Right hindlimb (tissue), 1 donor: Measurements from ENCODE around the gene ZBTB7C.

Experiments used
- DNase-seq: peaks from one replicate; pipeline ENCODE4 v3.0.0-alpha.2; 2018

ZBTB7C gene

DNA sequence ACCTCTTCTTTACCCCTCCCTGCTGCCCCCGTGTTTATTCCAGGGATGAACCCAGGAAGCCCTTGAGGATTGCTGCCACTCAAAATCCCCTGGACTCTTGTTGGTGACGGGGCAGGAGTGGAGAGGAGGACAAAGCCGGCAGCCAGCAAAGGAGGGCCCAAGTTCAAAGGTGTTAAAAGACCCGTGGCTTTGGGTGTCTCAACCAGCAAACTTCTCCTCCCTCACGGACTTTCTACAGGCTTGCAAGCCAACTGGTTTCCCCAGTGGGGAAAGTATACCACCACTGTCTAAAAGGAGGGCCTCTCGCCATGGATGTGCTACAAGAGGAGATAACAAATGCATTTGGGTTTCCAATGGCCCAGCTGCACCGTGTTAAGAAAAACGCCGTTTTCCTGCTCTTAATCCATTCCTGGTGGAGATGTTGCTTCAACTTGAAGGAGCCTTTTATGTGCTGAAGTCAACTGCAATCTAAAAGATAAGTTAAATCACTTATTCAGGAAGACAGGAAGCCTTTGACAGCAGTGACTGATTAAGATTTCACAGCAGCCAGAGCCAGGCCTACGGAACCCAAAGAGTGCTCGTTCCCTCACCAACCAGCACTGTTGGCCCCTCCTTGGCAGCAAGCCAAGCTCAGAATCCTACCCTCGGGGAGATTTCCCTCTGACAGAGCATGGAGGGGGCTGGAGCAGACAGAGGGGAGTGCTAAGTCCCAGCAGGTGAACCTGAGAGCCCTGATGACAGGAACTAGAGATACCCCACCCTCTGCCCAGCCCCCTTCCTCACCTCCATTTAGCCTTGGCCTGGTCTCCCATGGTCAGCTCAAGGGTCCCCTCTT is 57.8 kb downstream of the ZBTB7C start:
- no peak for DNase-seq

DNA sequence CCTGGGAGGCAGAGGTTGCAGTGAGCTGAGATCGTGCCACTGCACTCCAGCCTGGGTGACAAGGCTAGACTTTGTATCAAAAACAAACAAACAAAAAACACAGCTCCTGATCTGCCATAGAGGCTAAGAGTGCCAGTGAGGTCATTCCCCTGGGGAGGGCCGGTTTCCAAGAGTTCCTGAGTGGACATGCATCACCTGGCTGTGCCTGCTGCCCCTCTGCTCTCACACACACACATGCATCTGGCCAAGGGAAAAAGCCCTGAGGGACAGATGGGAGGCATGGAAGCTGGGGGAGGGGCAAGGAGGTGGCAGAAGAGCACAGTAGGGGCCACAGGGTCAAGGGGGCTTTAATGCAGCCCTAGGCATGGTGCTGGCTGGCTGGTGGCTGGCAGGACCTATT is 60.4 kb downstream of the ZBTB7C start:
- DNase-seq = no peak

DNA sequence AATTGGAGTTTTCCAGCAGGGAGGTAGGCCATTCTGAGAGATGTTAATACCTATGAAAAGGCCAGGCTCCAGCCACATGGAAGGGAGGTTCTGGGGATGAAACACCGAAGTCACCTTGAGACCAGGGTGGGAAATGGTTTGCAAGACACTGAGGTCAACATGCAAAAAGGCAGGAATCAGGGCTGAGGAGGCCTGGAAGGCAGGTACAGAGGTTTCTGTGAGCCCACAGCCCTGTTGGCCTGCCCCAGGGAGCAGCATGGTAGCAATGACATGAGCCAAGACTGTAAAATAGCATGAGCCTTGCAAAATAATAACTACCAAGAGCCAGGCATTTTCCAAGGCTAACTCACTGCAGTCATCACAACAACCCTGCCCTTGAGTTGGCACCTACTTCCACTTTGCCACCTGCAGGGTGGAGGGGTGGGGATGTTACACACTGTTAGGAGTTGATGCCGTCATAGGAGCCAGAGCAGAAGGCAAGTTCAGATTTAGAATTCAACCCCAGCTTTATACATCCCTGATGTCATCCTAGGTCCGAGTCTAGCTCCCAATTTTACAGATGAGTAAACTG is 61.3 kb downstream of the ZBTB7C start:
- no peak for DNase-seq

DNA sequence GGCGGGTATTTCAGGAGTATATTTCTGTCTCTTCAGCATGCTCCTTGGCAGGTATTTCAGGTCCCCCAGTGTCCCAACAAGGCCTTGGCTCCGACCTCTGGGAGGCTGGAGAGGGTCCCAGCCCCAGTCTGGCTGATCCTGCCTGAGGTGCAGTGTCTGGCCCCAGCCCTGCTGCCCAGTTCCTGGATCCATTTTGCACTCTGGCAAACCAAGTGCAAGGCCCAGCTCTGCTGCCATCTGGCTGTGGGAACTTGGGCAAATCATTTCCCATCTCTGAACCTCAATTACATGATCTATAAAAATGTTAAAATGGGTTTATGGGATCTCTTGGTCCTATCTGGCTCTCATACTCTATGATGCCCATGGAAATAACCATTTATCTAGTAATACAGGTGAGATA is 63.6 kb downstream of the ZBTB7C start:
- DNase-seq = no peak

DNA sequence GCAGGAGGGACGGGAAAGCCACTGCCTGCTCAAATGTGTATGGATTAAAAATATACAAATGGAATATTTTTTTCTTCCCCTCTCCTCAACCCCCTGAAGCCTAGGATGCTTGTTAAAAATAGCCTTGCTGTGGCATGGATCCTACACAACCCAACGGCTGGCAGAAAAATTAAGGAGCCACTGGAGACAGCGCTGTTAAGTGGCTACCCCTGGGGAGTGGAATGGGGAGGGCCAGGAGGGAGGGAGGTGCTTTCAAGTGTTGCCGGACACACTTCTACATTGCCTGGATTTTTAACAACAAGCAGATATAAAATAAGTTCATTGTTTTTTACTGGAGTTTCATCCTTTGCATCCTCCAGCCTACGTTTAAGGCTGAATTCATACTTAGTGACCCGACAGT is 66.6 kb downstream of the ZBTB7C start:
- no peak for DNase-seq

- DNase-seq = peak; percentile 68
Observed at GRCh38 chr18:48342125-48342524, 67.1 kb downstream of the ZBTB7C start.

DNA sequence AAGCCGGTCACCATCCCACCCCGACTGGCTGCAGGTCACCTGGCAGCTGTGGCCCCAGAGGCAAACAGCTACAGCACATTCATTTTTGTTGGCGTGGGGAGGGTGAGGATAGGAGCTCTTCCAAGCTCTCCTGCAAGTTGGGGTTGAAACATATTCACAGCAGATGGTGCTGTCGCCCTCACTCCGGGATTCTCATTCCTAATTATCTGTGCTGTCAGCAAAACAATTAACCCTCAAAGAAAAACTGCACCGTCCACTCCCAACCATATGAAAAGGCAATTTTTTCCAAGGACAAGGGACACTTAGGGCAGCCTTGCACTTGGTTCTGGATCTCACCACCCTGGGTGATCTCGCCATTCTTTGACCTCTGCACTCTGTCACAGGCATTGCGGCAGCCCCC is 68.6 kb downstream of the ZBTB7C start:
- DNase-seq = no peak

- DNase-seq = no peak
Observed at GRCh38 chr18:48339692-48340091, 69.5 kb downstream of the ZBTB7C start.

- no peak for DNase-seq
Observed at GRCh38 chr18:48338915-48339314, 70.3 kb downstream of the ZBTB7C start.

DNA sequence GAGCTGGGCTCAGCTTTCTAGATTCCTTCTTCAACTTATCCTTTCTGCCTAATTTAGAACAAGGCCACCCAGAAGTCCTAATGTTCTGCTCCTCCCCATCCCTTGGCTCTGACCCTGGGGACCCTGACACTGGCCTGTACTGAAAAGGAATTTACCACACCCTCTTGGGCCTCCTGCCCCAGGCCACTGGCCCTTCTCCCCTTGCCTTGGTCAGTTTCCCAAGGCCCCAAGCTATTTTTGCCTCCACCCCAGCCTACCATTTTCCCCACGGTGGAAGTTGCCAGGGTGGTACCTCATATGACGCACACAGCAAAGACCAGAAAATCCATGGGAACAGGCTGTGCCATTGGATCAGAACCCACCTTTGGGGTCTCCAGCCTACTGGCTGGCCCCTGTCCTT is 72.1 kb downstream of the ZBTB7C start:
- DNase-seq = no peak

GRCh38 chr18:48336332-48336731 is 72.9 kb downstream of the ZBTB7C start:
- no peak for DNase-seq

DNA sequence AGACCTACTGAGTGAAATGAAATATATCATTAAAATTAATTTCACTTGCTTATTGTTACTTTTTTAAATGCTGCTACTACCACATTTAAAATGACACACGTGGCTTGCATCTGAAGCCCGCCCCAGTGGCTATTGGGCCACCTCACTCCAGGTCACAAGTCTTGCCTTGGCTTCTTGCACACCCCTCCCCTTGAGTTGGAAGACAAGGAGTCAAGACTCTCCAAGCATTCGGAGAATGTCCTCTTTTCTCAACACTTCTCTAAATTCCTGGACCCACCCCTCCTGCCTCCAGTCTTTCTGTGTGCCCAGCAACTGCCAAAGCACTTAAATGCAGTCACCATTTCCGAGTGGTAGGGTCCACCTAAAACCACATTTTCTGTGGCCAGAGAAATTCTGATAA is 73.4 kb downstream of the ZBTB7C start:
- DNase-seq = no peak

GRCh38 chr18:48334845-48335244 is 74.3 kb downstream of the ZBTB7C start:
- DNase-seq = no peak

- no peak for DNase-seq
Observed at GRCh38 chr18:48333563-48333962, 75.6 kb downstream of the ZBTB7C start.

DNA sequence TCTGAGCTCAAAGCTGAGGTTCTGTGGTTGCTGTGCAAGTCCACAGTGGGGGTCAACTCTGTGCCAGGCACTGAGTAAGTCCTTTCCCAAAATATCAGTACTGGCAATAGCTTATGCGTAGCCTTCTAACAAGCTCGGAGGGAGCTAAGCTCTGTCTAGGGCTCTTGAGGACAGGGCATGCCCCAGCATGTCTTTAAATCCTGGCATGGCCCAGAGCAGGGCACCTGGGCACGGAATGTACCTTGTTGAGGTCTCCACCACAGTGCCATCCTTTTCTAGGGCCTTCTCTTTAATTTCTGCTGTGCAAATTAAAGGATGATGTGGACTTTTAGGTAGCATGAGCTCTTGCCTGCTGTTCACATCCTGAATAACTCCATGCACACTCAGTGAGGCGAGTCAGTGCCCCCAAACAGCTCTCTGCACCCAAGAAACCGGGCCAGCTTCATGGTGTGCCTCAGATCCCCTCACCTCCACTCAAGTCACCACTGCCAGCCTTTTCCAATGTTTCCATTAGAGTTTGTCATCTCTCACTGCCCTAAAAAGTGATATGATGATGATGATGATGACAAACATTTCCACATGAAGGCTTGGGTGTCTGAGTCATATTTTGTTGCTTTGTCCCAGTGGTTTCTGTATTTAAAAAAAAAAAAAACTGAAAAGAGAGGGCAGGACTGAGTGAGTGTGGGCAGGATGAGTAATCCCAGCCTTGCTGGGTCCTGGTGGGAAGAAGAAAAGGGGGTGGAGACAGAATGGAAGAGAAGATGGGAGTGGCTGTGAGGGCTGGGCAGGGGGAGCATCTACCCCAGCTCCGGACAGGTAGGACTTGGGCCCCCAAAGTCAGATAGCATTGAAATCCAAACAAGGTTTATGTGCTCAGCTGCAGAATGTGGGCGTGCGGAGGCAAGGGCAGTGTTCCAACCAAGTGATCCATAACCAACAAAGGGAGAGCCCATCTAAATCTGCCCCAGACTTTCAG is 78.9 kb downstream of the ZBTB7C start:
- DNase-seq = no peak

GRCh38 chr18:48328473-48329210 is 80.5 kb downstream of the ZBTB7C start:
- DNase-seq = no peak

- DNase-seq = no peak
Observed at GRCh38 chr18:48326901-48327675, 82.1 kb downstream of the ZBTB7C start.

GRCh38 chr18:48325115-48325665 is 84.0 kb downstream of the ZBTB7C start:
- DNase-seq = no peak

DNA sequence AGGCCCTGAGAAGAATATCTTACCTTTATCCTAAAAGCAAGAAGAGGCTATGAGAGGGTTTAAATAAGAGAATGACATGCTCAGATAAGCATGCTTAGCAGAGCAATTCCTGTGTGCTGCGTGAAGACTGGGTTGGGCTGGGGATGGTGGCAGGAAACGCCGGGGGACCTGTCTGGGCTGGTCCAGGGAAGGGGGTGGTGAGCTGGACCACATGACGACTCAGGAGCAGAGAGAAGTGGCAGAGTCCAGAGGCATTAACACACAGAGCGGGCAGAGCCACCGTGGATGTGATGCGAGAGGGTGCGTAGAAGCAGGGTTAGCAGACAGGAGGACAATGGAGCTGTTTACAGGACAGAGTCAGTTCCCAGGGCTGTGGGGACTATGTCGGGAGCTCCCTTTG is 84.5 kb downstream of the ZBTB7C start:
- no peak for DNase-seq

DNA sequence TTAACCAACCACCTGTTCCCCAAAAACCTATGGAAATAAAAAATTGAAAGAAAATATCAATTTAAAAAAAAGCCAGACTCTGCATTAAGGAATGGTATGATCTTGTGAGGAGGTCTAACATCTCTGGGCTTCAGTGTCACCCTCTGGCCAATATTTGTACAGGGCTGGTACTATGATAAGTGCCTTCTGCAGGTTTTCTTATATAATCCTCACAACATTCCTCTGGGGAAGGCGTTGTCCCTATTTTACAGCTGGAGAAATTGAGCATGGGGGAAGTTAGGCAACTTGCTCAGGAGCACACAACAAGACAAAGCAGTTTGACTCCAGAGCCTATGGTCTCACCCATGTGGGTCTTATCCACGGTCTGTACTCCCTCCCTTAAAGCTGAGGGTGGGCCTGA is 86.0 kb downstream of the ZBTB7C start:
- DNase-seq = no peak

GRCh38 chr18:48321536-48321935 is 87.6 kb downstream of the ZBTB7C start:
- DNase-seq = no peak

DNA sequence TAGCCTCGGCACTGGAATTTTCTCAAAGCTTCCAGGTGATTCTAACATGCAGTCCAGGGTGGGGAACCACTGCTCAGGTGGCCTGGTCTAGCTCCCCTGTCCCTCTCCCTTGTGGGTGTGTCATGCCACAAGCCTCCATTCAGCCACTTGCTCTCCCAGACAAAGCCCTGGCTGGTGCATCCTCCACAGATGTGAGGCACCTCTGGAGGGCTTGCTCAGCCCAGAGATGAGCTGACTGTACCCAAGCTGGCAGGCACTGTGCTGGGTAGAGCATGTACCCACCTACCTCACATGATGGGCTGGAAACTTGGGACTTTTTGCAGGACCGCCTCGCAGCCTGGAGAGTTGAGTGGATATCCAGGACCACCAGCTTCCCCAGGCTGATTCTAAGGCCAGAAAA is 88.1 kb downstream of the ZBTB7C start:
- DNase-seq = no peak
